Right hindlimb (tissue), 1 donor: ENCODE data around the gene SDHC.
"Not testable (repeated sequence)": the region's sequence is repeated elsewhere in the genome, so short reads cannot be mapped to it uniquely, and the experiment has no call there.

Source experiments
- DNase-seq: peaks from one replicate; pipeline ENCODE4 v3.0.0-alpha.2; 2018

Gene SDHC

DNA sequence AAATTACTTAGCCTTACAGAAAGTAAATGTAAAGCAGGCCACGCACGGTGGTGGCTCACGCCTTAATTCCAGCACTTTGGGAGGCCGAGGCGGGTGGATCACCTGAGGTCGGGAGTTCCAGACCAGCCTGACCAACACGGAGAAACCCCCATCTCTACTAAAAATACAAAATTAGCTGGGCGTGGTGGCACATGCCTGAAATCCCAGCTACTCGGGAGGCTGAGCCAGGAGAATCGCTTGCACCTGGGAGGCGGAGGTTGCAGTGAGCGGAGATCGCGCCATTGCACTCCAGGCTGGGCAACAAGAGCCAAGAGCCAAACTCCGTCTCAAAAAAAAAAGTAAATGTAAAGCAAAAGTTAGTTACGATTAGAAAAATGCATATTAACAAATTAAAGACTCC is 75.0 kb downstream of the SDHC start:
- DNase-seq = not testable (repeated sequence)

DNA sequence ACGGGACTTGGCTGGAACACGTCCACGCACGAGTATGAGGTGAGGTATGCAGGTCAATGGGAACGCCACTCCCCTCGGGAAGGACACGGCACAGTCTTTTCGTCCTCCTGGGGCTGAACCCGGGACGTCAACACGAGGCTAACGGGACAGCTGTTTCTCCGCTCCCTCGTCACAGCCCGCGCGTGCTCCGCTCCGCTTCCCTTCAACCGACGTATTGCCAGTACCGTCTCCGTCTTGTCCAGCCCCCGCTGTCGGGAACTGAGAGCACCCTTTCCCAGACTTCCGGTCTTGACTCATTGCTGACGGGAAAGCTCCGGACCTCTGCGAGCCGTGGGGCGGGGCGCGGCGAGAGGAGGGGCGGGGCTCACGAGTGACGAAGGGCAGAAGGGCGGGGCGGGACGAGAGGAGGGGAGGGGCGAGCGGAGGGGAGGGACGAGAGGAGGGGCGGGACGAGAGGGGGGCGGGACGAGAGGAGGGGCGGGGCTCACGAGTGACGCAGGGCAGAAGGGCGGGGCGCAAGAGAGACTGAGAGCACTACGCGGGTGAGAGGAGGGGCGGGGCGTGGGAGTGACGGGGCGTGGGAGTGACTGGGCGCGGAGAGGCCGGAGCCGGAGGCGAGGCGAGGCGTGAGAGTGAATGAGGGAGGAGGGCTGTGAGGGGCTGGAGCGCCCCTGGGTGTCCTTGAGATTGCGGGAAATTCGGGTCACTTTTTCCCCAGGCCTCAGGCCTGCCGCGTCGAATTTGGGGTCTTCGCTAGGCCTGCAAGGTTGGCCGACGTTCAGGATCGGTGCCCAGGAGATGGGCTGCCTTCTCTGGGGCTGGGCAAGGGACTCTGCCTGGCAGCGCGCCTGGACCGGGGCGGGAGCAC is 75.7 kb downstream of the SDHC start:
- DNase-seq = peak; percentile 97

DNA sequence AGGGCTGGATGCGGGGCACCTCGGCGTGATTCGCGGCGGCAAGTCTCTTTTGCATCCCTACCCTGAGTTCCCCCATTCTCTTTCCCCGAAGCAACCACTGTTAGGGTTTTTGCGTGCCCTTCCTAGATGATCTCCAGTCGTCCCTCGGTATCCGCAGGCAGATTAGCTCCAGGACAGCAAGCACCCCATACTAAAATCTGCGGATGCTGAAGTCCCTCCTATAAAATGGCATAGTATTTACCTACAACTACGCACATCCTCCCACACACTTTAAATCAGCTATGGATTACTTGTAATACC is 76.3 kb downstream of the SDHC start:
- DNase-seq = no peak

DNA sequence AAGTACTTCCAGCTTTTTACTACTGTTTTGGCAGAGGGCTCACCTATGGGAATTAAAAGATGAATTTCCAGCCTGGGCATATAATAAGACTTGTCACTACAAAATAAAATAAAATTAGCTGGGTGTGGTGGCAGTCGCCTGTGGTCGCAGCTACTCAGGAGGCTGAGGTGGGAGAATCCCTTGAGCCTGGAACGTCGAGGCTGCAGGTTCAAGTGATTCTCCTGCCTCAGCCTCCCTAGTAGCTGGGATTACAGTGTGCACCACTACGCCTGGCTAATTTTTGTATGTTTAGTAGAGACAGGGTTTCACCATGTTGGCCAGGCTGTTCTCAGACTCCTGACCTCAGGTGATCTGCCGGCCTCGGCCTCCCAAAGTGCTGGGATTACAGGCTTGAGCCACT is 77.0 kb downstream of the SDHC start:
- DNase-seq = not testable (repeated sequence)

DNA sequence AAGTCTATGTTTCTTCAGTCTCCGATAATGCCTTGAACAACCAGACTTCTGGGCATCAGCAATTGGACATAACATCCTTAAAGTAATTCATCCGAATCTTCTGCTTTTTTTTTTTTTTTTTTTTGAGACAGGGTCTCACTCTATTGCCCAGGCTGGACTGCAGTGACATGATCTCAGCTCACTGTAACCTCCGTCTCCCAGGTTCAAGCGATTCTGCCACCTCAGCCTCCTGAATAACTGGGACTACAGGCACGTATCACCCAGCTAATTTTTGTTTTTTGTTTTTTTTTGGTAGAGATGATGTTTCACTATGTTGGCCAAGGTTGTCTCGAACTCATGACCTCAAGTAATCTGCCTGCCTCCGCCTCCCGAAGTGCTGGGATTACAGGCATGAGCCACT is 77.4 kb downstream of the SDHC start:
- DNase-seq = no peak

DNA sequence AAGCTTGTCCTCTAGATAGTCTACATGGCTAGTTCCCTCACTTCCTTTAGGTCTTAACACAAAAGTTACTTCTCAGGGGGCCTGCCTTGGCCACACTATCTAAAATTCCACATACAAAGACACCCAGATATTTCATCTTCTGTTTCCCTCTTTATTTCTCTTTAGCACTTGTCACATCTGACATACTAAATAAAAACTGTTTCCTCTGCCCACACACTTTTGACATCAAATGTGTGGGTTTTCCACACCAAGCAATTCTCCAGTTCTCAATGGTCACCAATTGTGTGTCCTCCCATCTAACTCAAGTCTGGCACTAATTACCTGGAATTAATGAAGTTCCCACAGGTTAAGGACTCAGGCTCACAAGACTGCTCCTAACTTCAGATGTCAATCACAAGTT is 79.0 kb downstream of the SDHC start:
- no peak for DNase-seq

DNA sequence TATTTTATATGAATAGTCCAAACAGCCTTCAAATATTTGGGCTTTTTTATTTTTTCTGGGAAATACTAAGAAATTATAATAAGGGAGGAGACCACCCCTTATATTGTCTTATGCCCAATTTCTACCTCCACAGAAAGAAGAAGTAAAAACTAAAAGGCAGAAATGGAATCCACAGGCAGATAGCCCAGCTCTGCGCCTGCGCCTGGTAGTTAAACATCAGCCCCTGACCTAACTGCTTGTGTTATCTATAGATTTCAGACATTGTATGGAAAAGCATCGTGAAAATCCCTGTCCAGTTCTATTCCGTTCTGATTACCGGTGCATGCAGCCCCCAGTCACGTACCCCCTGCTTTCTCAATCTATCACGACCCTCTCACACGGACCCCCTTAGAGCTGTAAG is 82.9 kb downstream of the SDHC start:
- DNase-seq = not testable (repeated sequence)

DNA sequence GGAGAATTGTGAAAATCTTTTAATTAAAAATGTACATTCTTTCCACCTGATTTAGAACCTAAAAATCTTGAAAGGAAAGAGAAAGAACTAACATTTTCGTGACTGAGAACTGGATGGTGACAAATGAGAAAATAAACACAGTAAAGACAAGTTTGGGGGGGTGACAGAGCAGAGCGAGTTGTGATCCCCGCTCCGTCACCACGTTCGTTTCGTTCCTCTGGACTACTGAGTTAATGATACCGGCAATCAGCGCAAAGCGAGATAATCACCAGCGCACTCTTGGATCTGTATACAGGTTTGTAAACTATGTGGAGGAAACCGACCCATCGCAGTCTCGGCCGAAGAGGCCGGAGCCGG is 84.7 kb downstream of the SDHC start:
- no peak for DNase-seq

DNA sequence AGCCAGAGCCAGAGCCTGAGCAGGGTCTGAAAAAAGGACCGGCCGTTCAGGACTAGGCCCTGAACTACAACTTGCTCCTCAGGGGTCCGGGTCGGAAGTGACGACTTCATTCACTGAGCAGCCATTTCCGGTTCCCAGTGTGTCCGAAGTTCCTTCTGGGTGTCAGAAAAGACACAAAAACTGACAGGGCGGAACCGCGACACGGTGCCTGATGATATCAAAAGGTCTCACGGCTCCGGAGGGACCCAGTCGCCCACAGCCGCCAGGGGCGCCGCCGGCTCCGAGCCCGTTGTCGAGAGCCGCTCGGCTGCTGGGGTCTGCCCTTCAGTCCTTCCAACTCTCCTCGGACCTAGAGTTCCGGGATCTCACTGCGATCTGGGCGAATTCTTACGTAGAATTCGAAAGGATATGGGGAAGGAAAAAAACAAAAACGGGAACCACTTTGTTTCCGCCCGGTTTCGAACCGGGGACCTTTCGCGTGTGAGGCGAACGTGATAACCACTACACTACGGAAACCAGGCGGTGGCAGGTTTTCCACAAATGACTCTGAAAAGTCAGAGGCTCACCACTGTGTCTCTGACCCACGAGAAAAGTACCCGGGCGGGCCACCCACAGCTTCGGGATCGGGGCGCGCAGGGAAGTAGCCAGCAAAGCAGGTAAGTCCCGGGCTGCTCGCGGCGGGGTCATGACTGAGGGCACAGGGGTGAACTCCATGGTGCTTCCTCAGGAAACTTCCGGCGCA is 85.2 kb downstream of the SDHC start:
- peak; percentile 94 for DNase-seq

DNA sequence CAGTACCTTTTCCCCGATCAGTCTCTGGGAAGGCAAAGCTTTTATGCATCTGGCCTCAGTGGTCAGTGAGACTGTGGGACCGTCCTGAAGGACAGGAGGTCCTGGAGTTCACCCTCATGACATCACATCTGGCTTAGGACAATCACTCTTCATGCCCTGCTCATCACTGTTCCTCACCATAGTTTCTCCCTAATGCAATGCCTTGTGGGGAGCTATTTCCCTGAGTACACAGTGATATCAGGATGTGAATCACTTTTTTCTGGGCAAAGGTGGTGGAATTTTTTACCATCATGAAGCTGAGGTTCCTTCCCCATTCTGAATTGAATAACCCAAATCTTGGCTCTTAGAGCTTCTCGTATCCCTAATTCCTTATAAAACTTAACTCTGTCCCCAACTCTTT is 88.3 kb downstream of the SDHC start:
- no peak for DNase-seq

DNA sequence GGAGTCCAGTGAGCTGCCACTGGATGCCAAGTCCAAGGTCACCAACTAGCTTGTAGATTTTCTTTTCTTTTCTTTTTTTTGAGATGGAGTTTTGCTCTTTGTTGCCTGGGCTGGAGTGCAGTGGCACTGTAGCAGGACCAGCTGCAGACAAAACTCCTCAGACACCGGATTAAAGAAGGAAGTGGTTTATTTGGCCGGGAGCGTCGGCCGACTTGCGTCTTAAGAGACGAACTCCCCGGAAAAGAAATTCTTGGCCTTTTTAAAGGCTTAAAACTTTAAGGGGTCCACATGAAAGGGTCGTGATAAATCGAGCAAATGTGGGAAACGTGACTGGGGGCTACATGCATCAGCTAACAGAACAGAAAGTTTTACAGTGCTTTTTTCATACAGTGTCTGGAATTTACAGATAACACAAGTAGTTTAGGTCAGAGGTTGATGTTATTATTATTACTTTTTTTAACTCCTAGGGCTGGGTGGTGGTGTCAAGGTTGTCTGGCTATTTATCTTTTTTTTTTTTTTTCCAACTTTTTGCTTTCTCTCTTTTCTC is 89.9 kb downstream of the SDHC start:
- no peak for DNase-seq

DNA sequence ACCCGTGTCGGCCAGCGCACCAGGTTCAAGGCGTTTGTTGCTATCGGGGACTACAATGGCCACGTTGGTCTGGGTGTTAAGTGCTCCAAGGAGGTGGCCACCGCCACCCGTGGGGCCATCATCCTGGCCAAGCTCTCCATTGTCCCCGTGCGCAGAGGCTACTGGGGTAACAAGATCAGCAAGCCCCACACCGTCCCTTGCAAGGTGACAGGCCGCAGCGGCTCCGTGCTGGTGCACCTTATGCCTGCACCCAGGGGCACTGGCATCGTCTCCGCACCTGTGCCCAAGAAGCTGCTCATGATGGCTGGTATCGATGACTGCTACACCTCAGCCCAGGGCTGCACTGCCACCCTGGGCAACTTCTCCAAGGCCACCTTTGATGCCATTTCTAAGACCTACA is 92.4 kb downstream of the SDHC start:
- not testable (repeated sequence) for DNase-seq

DNA sequence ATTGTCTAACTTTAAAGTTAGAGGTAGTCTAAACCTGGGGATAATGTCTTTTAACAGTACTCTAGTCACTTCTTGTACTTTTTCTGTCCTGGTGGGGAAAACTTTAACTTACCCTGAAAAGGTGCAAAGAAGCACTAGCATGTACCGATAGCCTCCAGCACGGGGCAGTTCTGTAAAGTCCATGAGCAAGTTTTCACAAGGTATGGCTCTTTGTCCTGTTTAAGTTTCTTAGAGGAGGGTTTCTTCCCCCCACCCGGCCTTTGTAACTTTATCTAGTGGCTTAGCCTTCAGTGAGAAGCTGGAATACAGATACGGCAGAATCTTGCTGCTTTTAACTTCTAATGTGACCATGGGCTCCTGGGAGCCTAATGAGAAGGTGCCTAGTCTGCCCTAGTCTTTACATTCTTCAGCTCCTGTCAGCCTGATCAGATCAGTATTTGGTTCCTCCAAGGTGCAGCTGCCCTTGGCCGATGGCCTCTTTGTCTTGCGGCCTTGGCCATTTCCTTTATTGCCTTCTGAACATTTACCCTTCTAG is 93.3 kb downstream of the SDHC start:
- DNase-seq = no peak

DNA sequence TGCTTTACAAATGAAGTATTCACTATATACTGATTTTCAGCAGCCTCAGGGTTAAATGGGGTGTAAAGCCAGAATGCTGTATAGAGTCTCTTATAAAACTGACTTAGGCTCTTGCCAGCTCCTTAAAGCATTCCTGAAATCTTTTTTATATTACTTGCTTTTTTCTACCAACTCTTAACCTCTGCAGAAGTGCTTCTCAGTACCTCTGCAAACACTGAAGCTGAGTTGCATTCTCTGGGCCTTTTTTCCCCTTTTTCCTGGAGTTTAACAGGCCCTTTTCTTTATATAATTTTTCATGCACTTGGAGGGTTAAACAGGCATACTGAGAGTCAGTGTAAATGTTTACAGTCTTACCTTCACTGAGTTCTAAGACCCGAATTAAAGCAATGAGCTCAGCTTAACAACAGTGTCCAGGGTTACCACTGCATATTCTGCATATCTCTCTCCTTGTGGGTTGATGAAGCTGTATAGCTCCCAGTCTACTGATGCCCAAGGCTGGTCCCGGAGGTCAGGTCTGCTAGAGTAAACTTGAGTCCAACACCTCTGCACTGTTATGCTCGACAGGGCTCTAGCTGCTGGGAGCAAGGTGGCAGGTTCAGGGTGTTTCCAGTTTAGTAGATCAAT is 94.4 kb downstream of the SDHC start:
- DNase-seq = no peak

DNA sequence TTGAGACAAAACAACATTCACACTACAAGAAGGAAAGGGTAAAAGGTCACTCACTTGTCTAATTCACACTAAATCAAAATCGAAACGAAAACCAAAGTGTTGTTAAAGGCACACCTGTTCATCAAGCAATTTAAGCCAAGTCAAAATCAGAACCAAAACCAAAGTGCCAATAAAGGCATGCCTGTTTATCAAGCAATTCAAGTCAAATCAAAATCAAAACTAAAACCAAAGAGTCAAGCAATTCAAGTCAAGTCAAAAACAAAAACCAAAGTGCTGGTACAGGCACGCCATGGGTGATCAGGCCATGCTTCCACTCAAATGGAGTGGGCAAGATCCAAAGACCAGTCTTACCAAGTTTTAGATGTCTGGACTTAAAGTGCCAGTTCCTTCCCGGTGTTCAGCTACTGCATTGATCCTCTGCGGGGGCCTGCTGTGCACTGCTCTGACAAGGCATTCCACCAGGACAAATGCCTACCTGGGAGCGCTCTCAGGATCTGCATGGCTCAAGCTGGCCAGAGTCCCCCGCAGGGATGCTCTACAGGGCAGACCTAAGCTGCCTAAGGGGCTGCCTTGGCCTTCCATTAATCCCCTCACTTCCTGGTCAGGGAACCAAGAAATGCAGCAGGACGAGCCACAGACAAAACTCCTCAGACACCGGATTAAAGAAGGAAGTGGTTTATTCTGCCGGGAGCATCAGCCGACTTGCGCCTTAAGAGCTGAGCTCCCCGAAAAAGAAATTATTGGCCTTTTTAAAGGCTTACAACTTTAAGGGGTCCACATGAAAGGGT is 95.9 kb downstream of the SDHC start:
- DNase-seq = not testable (repeated sequence)

DNA sequence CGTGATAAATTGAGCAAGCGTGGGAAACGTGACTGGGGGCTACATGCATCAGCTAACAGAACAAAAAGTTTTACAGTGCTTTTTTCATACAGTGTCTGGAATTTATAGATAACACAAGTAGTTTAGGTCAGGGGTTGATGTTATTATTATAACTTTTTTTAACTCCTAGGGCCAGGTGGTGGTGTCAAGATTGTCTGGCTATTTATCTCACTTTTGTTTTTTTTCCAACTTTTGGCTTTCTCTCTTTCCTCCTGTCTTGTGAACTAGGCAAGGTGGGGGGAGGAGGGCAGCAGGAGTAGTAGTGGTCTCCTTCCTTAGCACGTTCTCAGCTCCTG is 96.4 kb downstream of the SDHC start:
- not testable (repeated sequence) for DNase-seq
